ENCODE results near the gene CDH1. TPM values are rescaled to one million over a fixed set of nuclear protein-coding genes. Genes with fewer than 3 reads are reported as not detected.
A peak's percentile ranks its signal among the peaks of the same experiment; 100 is the strongest.

CDH1 gene
- polyA plus RNA-seq, 3 donors: 0.05 to 0.13 TPM; not detected in 1

- no CpG with 5 or more reads among the region's 2 CpGs for WGBS (ENCODE audit: insufficient coverage)
- Histone ChIP-seq H3K79me2 (ENCODE audit: insufficient read depth, low read length) (no peaks in the 10 kb centered on the region), H4K20me1 (ENCODE audit: insufficient read depth, low read length) (no peaks in the 10 kb centered on the region), H3K27ac (ENCODE audit: low read depth in 1 of 2, low read length in 2 of 2) (no peak overlapping the region), H2AFZ (ENCODE audit: insufficient read depth, low read depth, low read length, poor library complexity, severe bottlenecking) (no peak overlapping the region), H3K4me2 (replicated peaks; ENCODE audit: extremely low read depth, low read length, poor library complexity, severe bottlenecking) (no peak overlapping the region), H3K9ac (ENCODE audit: insufficient read depth, low read length, poor library complexity, severe bottlenecking) (no peak overlapping the region), H3K27me3 (ENCODE audit: control insufficient read depth in 2 of 2, insufficient read depth in 2 of 2, low read length in 2 of 2) (no peaks in the 10 kb centered on the region), H3K36me3 (replicated peaks in 1 of 2; ENCODE audit: control insufficient read depth in 1 of 2, insufficient read depth in 2 of 2, low read length in 2 of 2) (no peaks in the 10 kb centered on the region), H3K9me3 (replicated peaks in 1 of 2; ENCODE audit: control insufficient read depth in 1 of 2, insufficient read depth in 1 of 2, low read length in 2 of 2) (peaks cover 0 to 5% of the 10 kb centered on the region in 2 donors), H3K4me1 (ENCODE audit: control insufficient read depth in 1 of 2, insufficient read depth in 2 of 2, low read length in 2 of 2) (peaks cover 7% of the 10 kb centered on the region in 2 donors), H3K4me3 (replicated peaks in 1 of 3; ENCODE audit: low read depth in 2 of 3, low read length in 3 of 3) (no peak overlapping the region)
- TF ChIP-seq CTCF (IDR thresholded peaks at IDR 0.05): no peak
- peaks cover 0 to 21% (median 3%) of the 10 kb centered on the region in 7 donors for H3K9me3 Mint-ChIP-seq
- peak in 1 of 3 donors; percentile 40 for DNase-seq
- peaks cover 0 to 3% (median 0%) of the 10 kb centered on the region in 3 donors for H3K27me3 Mint-ChIP-seq (ENCODE audit: low read depth in 3 of 3)
- no peaks in the 10 kb centered on the region for H3K36me3 Mint-ChIP-seq
- no peak overlapping the region for H3K27ac Mint-ChIP-seq
- H3K4me3 Mint-ChIP-seq: no peak overlapping the region
- peaks cover 2% of the 10 kb centered on the region for H3K4me1 Mint-ChIP-seq
- intact Hi-C loops (cut with micrococcal nuclease): no loop called here
Observed at GRCh38 chr16:68719993-68720489, 17.1 kb upstream of the CDH1 start.

DNA sequence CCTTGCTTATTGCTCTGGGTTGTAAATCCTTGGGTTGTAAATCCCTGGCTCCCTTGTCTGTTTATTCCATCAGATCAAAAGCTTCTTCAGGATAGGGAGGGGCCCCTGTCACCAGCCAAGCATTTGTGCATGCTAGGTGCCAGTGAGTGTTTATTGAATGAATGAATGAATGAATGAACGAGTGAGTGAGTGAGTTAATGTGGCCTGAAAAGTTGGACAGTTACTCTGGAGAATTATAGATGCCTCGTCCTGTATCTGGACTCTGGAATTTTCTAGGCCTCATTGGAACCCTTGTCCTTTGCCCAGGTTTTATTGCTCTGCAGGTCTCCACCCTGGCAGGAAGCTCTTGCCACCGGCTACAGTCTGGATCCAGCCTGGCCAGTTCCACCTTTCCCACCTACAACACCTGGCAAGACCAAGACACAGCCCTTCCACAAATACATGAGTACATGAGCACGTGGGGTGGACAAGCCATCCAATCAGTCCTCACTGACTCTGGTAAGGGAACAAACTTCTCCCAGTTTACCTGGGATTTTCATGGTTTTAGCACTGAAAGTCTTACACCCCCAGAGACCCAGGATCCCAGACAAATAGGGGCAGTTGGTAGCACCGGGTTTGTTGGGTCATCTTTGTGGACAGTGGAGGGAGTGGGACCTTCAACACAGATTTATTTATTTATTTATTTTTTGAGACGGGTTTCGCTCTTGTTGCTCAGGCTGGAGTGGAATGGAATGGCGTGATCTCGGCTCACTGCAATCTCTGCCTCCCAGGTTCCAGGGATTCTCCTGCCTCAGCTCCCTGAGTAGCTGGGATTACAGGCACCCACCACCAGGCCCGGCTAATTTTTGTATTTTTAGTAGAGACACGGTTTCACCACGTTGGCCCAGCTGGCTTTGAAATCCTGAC lies 14.7 kb upstream of the CDH1 start:
- Mint-ChIP-seq H3K9me3 (peaks cover 0 to 7% (median 3%) of the 10 kb centered on the region in 7 donors), H3K4me3 (no peak overlapping the region), H3K27ac (no peak overlapping the region), H3K27me3 (ENCODE audit: low read depth in 3 of 3) (peaks cover 5 to 9% (median 8%) of the 10 kb centered on the region in 3 donors), H3K4me1 (no peaks in the 10 kb centered on the region), H3K36me3 (no peaks in the 10 kb centered on the region)
- intact Hi-C loops (cut with micrococcal nuclease): no loop called here
- H3K79me2 ChIP-seq (ENCODE audit: insufficient read depth, low read length): no peaks in the 10 kb centered on the region
- H2AFZ ChIP-seq (ENCODE audit: insufficient read depth, low read depth, low read length, poor library complexity, severe bottlenecking): no peak overlapping the region
- no peak for DNase-seq
- H3K9me3 ChIP-seq (replicated peaks in 1 of 2; ENCODE audit: control insufficient read depth in 1 of 2, insufficient read depth in 1 of 2, low read length in 2 of 2): peaks cover 0 to 5% of the 10 kb centered on the region in 2 donors
- 86% methylated on average over 4 of the region's 12 CpGs for WGBS (ENCODE audit: insufficient coverage)
- H3K36me3 ChIP-seq (replicated peaks in 1 of 2; ENCODE audit: control insufficient read depth in 1 of 2, insufficient read depth in 2 of 2, low read length in 2 of 2): no peaks in the 10 kb centered on the region
- no peak overlapping the region for H3K9ac ChIP-seq (ENCODE audit: insufficient read depth, low read length, poor library complexity, severe bottlenecking)
- no peaks in the 10 kb centered on the region for H4K20me1 ChIP-seq (ENCODE audit: insufficient read depth, low read length)
- H3K27me3 ChIP-seq (ENCODE audit: control insufficient read depth in 2 of 2, insufficient read depth in 2 of 2, low read length in 2 of 2): no peaks in the 10 kb centered on the region
- no peak overlapping the region for H3K4me2 ChIP-seq (replicated peaks; ENCODE audit: extremely low read depth, low read length, poor library complexity, severe bottlenecking)
- H3K27ac ChIP-seq (ENCODE audit: low read depth in 1 of 2, low read length in 2 of 2): no peak overlapping the region
- H3K4me1 ChIP-seq (ENCODE audit: control insufficient read depth in 1 of 2, insufficient read depth in 2 of 2, low read length in 2 of 2): no peaks in the 10 kb centered on the region
- no peak for TF ChIP-seq CTCF (IDR thresholded peaks at IDR 0.05)
- no peak overlapping the region for H3K4me3 ChIP-seq (replicated peaks in 1 of 3; ENCODE audit: low read depth in 2 of 3, low read length in 3 of 3)
